Measurements from ENCODE around the gene TOM1L1.

- TF ChIP-seq CTCF (IDR thresholded peaks at IDR 0.05) (no peak), ATF2 (CRISPR knock-in tag; IDR thresholded peaks at IDR 0.05; ENCODE audit: borderline replicate concordance, low read depth) (no peak), ZNF263 (CRISPR knock-in tag; IDR thresholded peaks at IDR 0.05; ENCODE audit: low read depth) (no peak), ZNF281 (CRISPR knock-in tag; IDR thresholded peaks at IDR 0.05) (no peak)
These were observed 11.7 kb upstream of the TOM1L1 start for GRCh38 chr17:54888981-54889380.
